ENCODE data around the gene POLH.

Gene POLH

GRCh38 chr6:43593938-43594337, 18.0 kb downstream of the POLH start:
- ChIA-PET CTCF (interaction anchor here (0.8 to 1.0 kb wide), 2 partner anchors 14 to 481 kb away, joined by 3 read pairs; no protein-coding TSS in a partner anchor), POLR2A (interaction anchor here (1.0 kb wide), 1 partner anchor 14 kb away, joined by 3 read pairs; no protein-coding TSS in a partner anchor)
- TF ChIP-seq PKNOX1 (IDR thresholded peaks at IDR 0.05) (no peak), FOXK2 (IDR thresholded peaks at IDR 0.05) (no peak), ELF4 (IDR thresholded peaks at IDR 0.05) (no peak), NFRKB (IDR thresholded peaks at IDR 0.05) (no peak), ZNF384 (IDR thresholded peaks at IDR 0.05) (no peak), ARNT (IDR thresholded peaks at IDR 0.05) (no peak), L3MBTL2 (conservative IDR thresholded peaks at IDR 0.05) (no peak), TARDBP (IDR thresholded peaks at IDR 0.05) (no peak), SP1 (IDR thresholded peaks at IDR 0.05) (no peak), SUZ12 (IDR thresholded peaks at IDR 0.05) (no peak)
- DNase-seq (ENCODE audit: extremely low spot score), result no peak

GRCh38 chr6:43600595-43600994, 24.6 kb downstream of the POLH start:
- TF ChIP-seq ARNT (IDR thresholded peaks at IDR 0.05), result no peak
- no peak for TF ChIP-seq PKNOX1 (IDR thresholded peaks at IDR 0.05)
- TF ChIP-seq TARDBP (IDR thresholded peaks at IDR 0.05), result no peak
- TF ChIP-seq LEF1 (IDR thresholded peaks at IDR 0.05; ENCODE audit: borderline replicate concordance), result no peak
- TF ChIP-seq ELF4 (IDR thresholded peaks at IDR 0.05), result no peak
- no peak for TF ChIP-seq FOXK2 (IDR thresholded peaks at IDR 0.05)
- no peak for TF ChIP-seq FOXM1 (IDR thresholded peaks at IDR 0.05; ENCODE audit: borderline replicate concordance)
- no peak for TF ChIP-seq SP1 (IDR thresholded peaks at IDR 0.05)
- TF ChIP-seq NFRKB (IDR thresholded peaks at IDR 0.05), result no peak
- TF ChIP-seq SUZ12 (IDR thresholded peaks at IDR 0.05), result no peak
- no peak for TF ChIP-seq BHLHE40 (IDR thresholded peaks at IDR 0.05; ENCODE audit: borderline replicate concordance)
- TF ChIP-seq CTBP1 (IDR thresholded peaks at IDR 0.05; ENCODE audit: borderline replicate concordance), result no peak
- no peak for TF ChIP-seq ZNF384 (IDR thresholded peaks at IDR 0.05)
- no peak for TF ChIP-seq FOXA1 (IDR thresholded peaks at IDR 0.05)
- TF ChIP-seq HDGF (IDR thresholded peaks at IDR 0.05; ENCODE audit: borderline replicate concordance), result no peak
- no peak for TF ChIP-seq L3MBTL2 (conservative IDR thresholded peaks at IDR 0.05)
- CTCF ChIA-PET, result interaction anchor here (0.7 kb wide), 1 partner anchor 10 kb away, joined by 5 read pairs; no protein-coding TSS in a partner anchor
- no peak for DNase-seq (ENCODE audit: extremely low spot score)
- POLR2A ChIA-PET, result interaction anchor here (1.4 kb wide), 1 partner anchor 29 kb away, joined by 3 read pairs; the partner anchor contains the start of gene GTPBP2

GRCh38 chr6:43604174-43604573, 28.2 kb downstream of the POLH start:
- CTCF ChIA-PET, result no interaction called here
- TF ChIP-seq FOXM1 (IDR thresholded peaks at IDR 0.05; ENCODE audit: borderline replicate concordance), result no peak
- TF ChIP-seq ARNT (IDR thresholded peaks at IDR 0.05), result no peak
- TF ChIP-seq FOXK2 (IDR thresholded peaks at IDR 0.05), result no peak
- no peak for TF ChIP-seq BHLHE40 (IDR thresholded peaks at IDR 0.05; ENCODE audit: borderline replicate concordance)
- TF ChIP-seq FOXA1 (IDR thresholded peaks at IDR 0.05), result no peak
- no peak for TF ChIP-seq TARDBP (IDR thresholded peaks at IDR 0.05)
- TF ChIP-seq PKNOX1 (IDR thresholded peaks at IDR 0.05), result no peak
- TF ChIP-seq ELF4 (IDR thresholded peaks at IDR 0.05), result no peak
- TF ChIP-seq ZNF384 (IDR thresholded peaks at IDR 0.05), result no peak

GRCh38 chr6:43606019-43606418, 30.0 kb downstream of the POLH start:
- DNase-seq (ENCODE audit: extremely low spot score), result no peak
- TF ChIP-seq SUZ12 (IDR thresholded peaks at IDR 0.05) (no peak), FOXA1 (IDR thresholded peaks at IDR 0.05) (no peak), ZNF384 (IDR thresholded peaks at IDR 0.05) (no peak), L3MBTL2 (conservative IDR thresholded peaks at IDR 0.05) (no peak), NFRKB (IDR thresholded peaks at IDR 0.05) (no peak), CTBP1 (IDR thresholded peaks at IDR 0.05; ENCODE audit: borderline replicate concordance) (no peak), PKNOX1 (IDR thresholded peaks at IDR 0.05) (no peak), FOXK2 (IDR thresholded peaks at IDR 0.05) (no peak), BHLHE40 (IDR thresholded peaks at IDR 0.05; ENCODE audit: borderline replicate concordance) (no peak), TARDBP (IDR thresholded peaks at IDR 0.05) (no peak), SP1 (IDR thresholded peaks at IDR 0.05) (no peak), ELF4 (IDR thresholded peaks at IDR 0.05) (no peak), FOXM1 (IDR thresholded peaks at IDR 0.05; ENCODE audit: borderline replicate concordance) (no peak), LEF1 (IDR thresholded peaks at IDR 0.05; ENCODE audit: borderline replicate concordance) (no peak), ARNT (IDR thresholded peaks at IDR 0.05) (no peak), HDGF (IDR thresholded peaks at IDR 0.05; ENCODE audit: borderline replicate concordance) (no peak)
- ChIA-PET POLR2A (interaction anchor here (0.6 to 1.5 kb wide), 2 partner anchors 17 to 29 kb away, joined by 3 read pairs; no protein-coding TSS in a partner anchor), CTCF (interaction anchor here (0.7 kb wide), 1 partner anchor 342 kb away, joined by 5 read pairs; no protein-coding TSS in a partner anchor)

More at GRCh38 chr6:43604174-43604573, 28.2 kb downstream of the POLH start:
- no peak for DNase-seq (ENCODE audit: extremely low spot score)
- POLR2A ChIA-PET, result no interaction called here

- DNase-seq (ENCODE audit: extremely low spot score), result peak; percentile 71
- TF ChIP-seq SUZ12 (IDR thresholded peaks at IDR 0.05) (no peak), LEF1 (IDR thresholded peaks at IDR 0.05; ENCODE audit: borderline replicate concordance) (no peak), SP1 (IDR thresholded peaks at IDR 0.05) (no peak), ARNT (IDR thresholded peaks at IDR 0.05) (no peak), ZNF384 (IDR thresholded peaks at IDR 0.05) (peak; percentile 83), BHLHE40 (IDR thresholded peaks at IDR 0.05; ENCODE audit: borderline replicate concordance) (no peak)
- POLR2A ChIA-PET, result interaction anchor here (0.8 to 2.1 kb wide), 3 partner anchors 14 to 21 kb away, joined by 3 to 9 read pairs (median 5); partner anchors contain the start of gene GTPBP2
- CTCF ChIA-PET, result interaction anchor here (0.6 to 1.4 kb wide), 11 partner anchors 9 to 471 kb away, joined by 3 to 4 read pairs (median 3); partner anchors contain the start of gene GTPBP2
Observed at GRCh38 chr6:43608310-43608763, 32.4 kb downstream of the POLH start.
